Activated T-cell treated with anti-CD3 and anti-CD28 coated beads for 1 hour (primary cell): ENCODE results near the gene KIF19.
A peak's percentile ranks its signal among the peaks of the same experiment; 100 is the strongest.

ENCODE experiments used
- DNase-seq: peaks from one replicate; pipeline ENCODE4 v3.0.0-alpha.2; 2020; ENCODE audit warnings: low read depth

The KIF19 gene

GRCh38 chr17:74362810-74363498 is 36.9 kb downstream of the KIF19 start:
- DNase-seq: no peak

- DNase-seq: no peak
These were observed 41.2 kb downstream of the KIF19 start, which contains the start of gene GPR142 for GRCh38 chr17:74367206-74367605. Gene GPR142, plus strand, starts transcription at chr17:74367506. Its CDS starts 2,035 bp downstream, at chr17:74369541.

GRCh38 chr17:74368341-74369081 is 42.5 kb downstream of the KIF19 start:
- peak; percentile 76 for DNase-seq

- DNase-seq: peak; percentile 65
These were observed 43.2 kb downstream of the KIF19 start for GRCh38 chr17:74369221-74369620.

GRCh38 chr17:74369665-74370490 is 43.9 kb downstream of the KIF19 start:
- DNase-seq: no peak

GRCh38 chr17:74371653-74372147 is 45.7 kb downstream of the KIF19 start:
- no peak for DNase-seq

- DNase-seq: no peak
These were observed 46.4 kb downstream of the KIF19 start for GRCh38 chr17:74372426-74372825.

GRCh38 chr17:74373838-74374606 is 48.0 kb downstream of the KIF19 start:
- DNase-seq: no peak

GRCh38 chr17:74374858-74375257 is 48.8 kb downstream of the KIF19 start:
- DNase-seq: no peak

GRCh38 chr17:74379495-74380085 is 53.6 kb downstream of the KIF19 start:
- DNase-seq: peak; percentile 95

GRCh38 chr17:74380086-74380958 is 54.3 kb downstream of the KIF19 start:
- no peak for DNase-seq

- DNase-seq: no peak
These were observed 55.2 kb downstream of the KIF19 start for GRCh38 chr17:74380959-74381808.

- no peak for DNase-seq
These were observed 57.1 kb downstream of the KIF19 start for GRCh38 chr17:74383141-74383540.

GRCh38 chr17:74385201-74385600 is 59.2 kb downstream of the KIF19 start:
- no peak for DNase-seq

- DNase-seq: no peak
These were observed 60.4 kb downstream of the KIF19 start for GRCh38 chr17:74386386-74386785.

- DNase-seq: no peak
These were observed 61.6 kb downstream of the KIF19 start for GRCh38 chr17:74387365-74388218.

- DNase-seq: no peak
These were observed 63.2 kb downstream of the KIF19 start for GRCh38 chr17:74389084-74389753.
